Muscle of back (tissue), 10 donors: Measurements from ENCODE around the gene AKAP4. TPM values are rescaled to one million over a fixed set of nuclear protein-coding genes. Genes with fewer than 3 reads are reported as not detected.

Experiments used
- polyA plus RNA-seq, 10 donors: library from polyadenylated mRNA; unstranded; fragments of 120-200 nt; gene quantifications; one replicate each; pipeline ENCODE4 v1.2.1, GENCODE V29; 2013; ENCODE audit not compliant: insufficient read length in 10 of 10

Gene AKAP4
- polyA plus RNA-seq, 10 donors: 0.28 to 1.6 (median 0.76) TPM

Other genes starting within 250 kb of the AKAP4 start
- gene CCNB3, start 3.8 kb upstream of the AKAP4 start, polyA plus RNA-seq: 1 to 10 TPM in 7 of 10 donors, under 1 TPM in 3; 0.74 to 2.0 (median 1.1) TPM